Measurements from ENCODE around the gene BRD7.

The BRD7 gene

GRCh38 chr16:50269769-50270509 is 98.8 kb downstream of the BRD7 start:
- Histone ChIP-seq H3K9ac (ENCODE audit: insufficient read length, low read depth) (no peak overlapping the region), H3K36me3 (ENCODE audit: insufficient read depth, insufficient read length, low read length) (peaks cover 26% of the 10 kb centered on the region), H3K27me3 (ENCODE audit: insufficient read depth, insufficient read length) (no peaks in the 10 kb centered on the region), H3K4me3 (ENCODE audit: insufficient read length, low read depth) (no peak overlapping the region), H3K9me3 (ENCODE audit: insufficient read depth, low read length) (no peaks in the 10 kb centered on the region), H3K4me1 (ENCODE audit: insufficient read depth, insufficient read length) (peaks cover 35% of the 10 kb centered on the region)
- no peak for DNase-seq (ENCODE audit: low read depth, low spot score)
- no peak for TF ChIP-seq ZNF274 (IDR thresholded peaks at IDR 0.05; ENCODE audit: low read depth, low read length)
- TF ChIP-seq SUZ12 (IDR thresholded peaks at IDR 0.05; ENCODE audit: extremely low read depth, insufficient read depth, insufficient read length): no peak
- no peak for TF ChIP-seq YY1 (IDR thresholded peaks at IDR 0.05; ENCODE audit: insufficient read depth, insufficient read length)

DNA sequence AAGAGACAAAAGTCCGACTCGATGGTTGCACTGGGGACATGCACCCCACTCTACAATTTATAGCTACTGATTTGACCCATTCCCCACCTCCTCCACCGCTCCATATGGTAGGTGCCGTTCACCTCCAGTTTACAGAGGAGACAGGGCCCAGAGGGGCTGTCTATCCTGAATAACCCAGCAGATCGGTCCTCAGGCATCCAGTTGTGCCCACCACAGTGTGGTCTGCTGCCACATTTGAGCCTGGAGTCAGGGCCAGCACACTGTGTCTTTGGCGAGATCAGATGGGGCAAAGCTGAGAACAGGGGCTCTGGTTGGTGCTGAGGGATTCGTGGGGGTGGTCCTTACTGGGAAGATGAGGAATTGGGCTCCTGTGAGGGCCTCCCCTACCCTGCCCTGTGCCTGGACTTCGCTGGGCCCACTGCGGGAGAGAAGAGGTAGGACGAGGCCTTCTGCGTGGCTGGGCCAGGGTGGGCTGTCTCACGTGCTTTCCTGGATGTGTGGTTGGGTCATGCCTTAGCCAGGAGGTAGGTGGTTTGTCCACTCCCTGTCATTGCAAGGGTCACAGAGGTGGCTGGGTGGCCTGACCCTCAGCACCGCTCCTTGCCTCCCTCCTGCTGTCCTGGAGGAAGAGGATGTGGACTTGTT is 99.6 kb downstream of the BRD7 start:
- H3K9ac ChIP-seq (ENCODE audit: insufficient read length, low read depth): peak overlapping the region; percentile 17
- H3K4me1 ChIP-seq (ENCODE audit: insufficient read depth, insufficient read length): peaks cover 34% of the 10 kb centered on the region
- peaks cover 26% of the 10 kb centered on the region for H3K36me3 ChIP-seq (ENCODE audit: insufficient read depth, insufficient read length, low read length)
- DNase-seq (ENCODE audit: low read depth, low spot score): no peak
- H3K4me3 ChIP-seq (ENCODE audit: insufficient read length, low read depth): no peak overlapping the region
- no peaks in the 10 kb centered on the region for H3K9me3 ChIP-seq (ENCODE audit: insufficient read depth, low read length)
- H3K27me3 ChIP-seq (ENCODE audit: insufficient read depth, insufficient read length): no peaks in the 10 kb centered on the region
- TF ChIP-seq YY1 (IDR thresholded peaks at IDR 0.05; ENCODE audit: insufficient read depth, insufficient read length) (no peak), SUZ12 (IDR thresholded peaks at IDR 0.05; ENCODE audit: extremely low read depth, insufficient read depth, insufficient read length) (no peak), ZNF274 (IDR thresholded peaks at IDR 0.05; ENCODE audit: low read depth, low read length) (no peak)

- TF ChIP-seq YY1 (IDR thresholded peaks at IDR 0.05; ENCODE audit: insufficient read depth, insufficient read length): no peak
- peaks cover 23% of the 10 kb centered on the region for H3K36me3 ChIP-seq (ENCODE audit: insufficient read depth, insufficient read length, low read length)
- DNase-seq (ENCODE audit: low read depth, low spot score): no peak
- no peaks in the 10 kb centered on the region for H3K9me3 ChIP-seq (ENCODE audit: insufficient read depth, low read length)
- H3K4me1 ChIP-seq (ENCODE audit: insufficient read depth, insufficient read length): peaks cover 26% of the 10 kb centered on the region
- no peak overlapping the region for H3K4me3 ChIP-seq (ENCODE audit: insufficient read length, low read depth)
- H3K9ac ChIP-seq (ENCODE audit: insufficient read length, low read depth): no peak overlapping the region
- H3K27me3 ChIP-seq (ENCODE audit: insufficient read depth, insufficient read length): no peaks in the 10 kb centered on the region
Measured at GRCh38 chr16:50268352-50268751, 100.4 kb downstream of the BRD7 start.

GRCh38 chr16:50267651-50268050 is 101.1 kb downstream of the BRD7 start:
- no peak overlapping the region for H3K4me3 ChIP-seq (ENCODE audit: insufficient read length, low read depth)
- no peak for DNase-seq (ENCODE audit: low read depth, low spot score)
- H3K36me3 ChIP-seq (ENCODE audit: insufficient read depth, insufficient read length, low read length): peaks cover 21% of the 10 kb centered on the region
- no peak for TF ChIP-seq ZNF274 (IDR thresholded peaks at IDR 0.05; ENCODE audit: low read depth, low read length)
- no peak for TF ChIP-seq SUZ12 (IDR thresholded peaks at IDR 0.05; ENCODE audit: extremely low read depth, insufficient read depth, insufficient read length)
- no peak for TF ChIP-seq YY1 (IDR thresholded peaks at IDR 0.05; ENCODE audit: insufficient read depth, insufficient read length)
- no peaks in the 10 kb centered on the region for H3K27me3 ChIP-seq (ENCODE audit: insufficient read depth, insufficient read length)
- H3K9ac ChIP-seq (ENCODE audit: insufficient read length, low read depth): no peak overlapping the region
- peaks cover 21% of the 10 kb centered on the region for H3K4me1 ChIP-seq (ENCODE audit: insufficient read depth, insufficient read length)
- H3K9me3 ChIP-seq (ENCODE audit: insufficient read depth, low read length): no peaks in the 10 kb centered on the region

DNA sequence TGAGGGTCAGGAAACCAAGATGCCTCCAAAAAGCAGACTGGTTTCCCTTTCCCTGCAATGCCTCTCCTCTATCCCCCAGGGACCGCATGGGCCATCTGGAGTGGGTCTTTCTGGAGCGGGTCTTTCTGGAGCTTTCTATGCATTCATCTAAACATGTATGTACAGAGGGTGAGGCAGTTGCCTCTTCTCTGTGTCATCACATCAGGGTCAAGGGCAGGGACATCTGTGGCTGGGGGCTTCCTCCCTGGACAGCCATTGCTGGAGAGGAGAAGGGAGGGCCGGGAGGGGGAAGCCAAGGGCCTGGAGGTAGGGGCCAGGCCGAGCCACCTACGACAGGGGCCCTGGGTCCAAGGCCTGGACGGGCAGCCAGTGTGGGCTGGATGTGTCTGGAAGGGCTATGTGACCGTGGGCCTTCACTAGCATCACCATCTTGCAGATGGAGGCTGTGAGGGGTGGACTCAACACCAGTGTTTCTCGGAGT is 101.6 kb downstream of the BRD7 start:
- Histone ChIP-seq H3K36me3 (ENCODE audit: insufficient read depth, insufficient read length, low read length) (peaks cover 18% of the 10 kb centered on the region), H3K9me3 (ENCODE audit: insufficient read depth, low read length) (no peaks in the 10 kb centered on the region), H3K27me3 (ENCODE audit: insufficient read depth, insufficient read length) (no peaks in the 10 kb centered on the region), H3K4me3 (ENCODE audit: insufficient read length, low read depth) (no peak overlapping the region), H3K9ac (ENCODE audit: insufficient read length, low read depth) (no peak overlapping the region), H3K4me1 (ENCODE audit: insufficient read depth, insufficient read length) (peaks cover 17% of the 10 kb centered on the region)
- no peak for DNase-seq (ENCODE audit: low read depth, low spot score)
- TF ChIP-seq YY1 (IDR thresholded peaks at IDR 0.05; ENCODE audit: insufficient read depth, insufficient read length) (no peak), SUZ12 (IDR thresholded peaks at IDR 0.05; ENCODE audit: extremely low read depth, insufficient read depth, insufficient read length) (no peak), ZNF274 (IDR thresholded peaks at IDR 0.05; ENCODE audit: low read depth, low read length) (no peak)

- H3K9ac ChIP-seq (ENCODE audit: insufficient read length, low read depth): peak within 1 kb of the TSS; percentile 71
- peak; percentile 47 for DNase-seq (ENCODE audit: low read depth, low spot score)
- no peaks in the 10 kb centered on the region for H3K9me3 ChIP-seq (ENCODE audit: insufficient read depth, low read length)
- no peak within 1 kb of the TSS for H3K4me3 ChIP-seq (ENCODE audit: insufficient read length, low read depth)
- no peaks in the 10 kb centered on the region for H3K27me3 ChIP-seq (ENCODE audit: insufficient read depth, insufficient read length)
- H3K4me1 ChIP-seq (ENCODE audit: insufficient read depth, insufficient read length): peaks cover 15% of the 10 kb centered on the region
- no peak for TF ChIP-seq ZNF274 (IDR thresholded peaks at IDR 0.05; ENCODE audit: low read depth, low read length)
- TF ChIP-seq SUZ12 (IDR thresholded peaks at IDR 0.05; ENCODE audit: extremely low read depth, insufficient read depth, insufficient read length): no peak
- peaks cover 16% of the 10 kb centered on the region for H3K36me3 ChIP-seq (ENCODE audit: insufficient read depth, insufficient read length, low read length)
Measured at GRCh38 chr16:50266337-50267091, 102.3 kb downstream of the BRD7 start, which contains the start of gene ADCY7. TSS of gene ADCY7 (plus strand) at chr16:50266551. CDS start at chr16:50288180, 21,629 bp downstream.

All from NT2/D1 (cell line).